Measurements from ENCODE around the gene PROKR2. TPM values are rescaled to one million over a fixed set of nuclear protein-coding genes. Genes with fewer than 3 reads are reported as not detected.

PROKR2 gene
- total and polyA plus RNA-seq, 2 of the 13 experiments (the other 11 are each of a cell fraction or from before 2014, with no cell fraction given), result not detected

- in situ Hi-C loops (cut with HindIII; ENCODE audit: extremely low pct_ligation_motif_present, low pct_unique_long_range_greater_than_20kb), result no loop called here
- H3K4me3 ChIP-seq (replicated peaks in 1 of 3; ENCODE audit: insufficient read depth in 1 of 3, low read depth in 2 of 3, low read length in 3 of 3), result no peak overlapping the region
- no peak for FAIRE-seq
- no TSS peak for BruUV-seq (replicated peaks)
- H4K20me1 ChIP-seq (ENCODE audit: insufficient read depth, low read length), result no peaks in the 10 kb centered on the region
- peaks cover 0 to 56% of the 10 kb centered on the region in 2 experiments; a peak in 3 of 5 replicates for H3K27me3 ChIP-seq (ENCODE audit: control insufficient read depth in 1 of 2, insufficient read depth in 2 of 2, low read length in 2 of 2)
- H3K36me3 ChIP-seq (replicated peaks in 1 of 2; ENCODE audit: control insufficient read depth in 1 of 2, insufficient read depth in 2 of 2, low read length in 2 of 2), result no peaks in the 10 kb centered on the region
- H3K9ac ChIP-seq (ENCODE audit: insufficient read depth, low read depth, low read length), result no peak overlapping the region
- no peak overlapping the region for H3K4me2 ChIP-seq (ENCODE audit: low read depth, low read length)
- no peak for DNase-seq (ENCODE audit: low spot score)
- no peaks in the 10 kb centered on the region for H3K79me2 ChIP-seq (ENCODE audit: insufficient read depth, low read length)
- ChIA-PET POLR2A (no interaction called here), CTCF (ENCODE audit: low intra/inter-chr PET ratio, low total read pairs) (no interaction called here)
- H3K9me3 ChIP-seq (ENCODE audit: low read length), result no peaks in the 10 kb centered on the region
- no peak for ATAC-seq
- WGBS (ENCODE audit: low lambda C conversion rate), result 24% methylated on average over 3 of the region's 3 CpGs
- no peaks in the 10 kb centered on the region for H3K4me1 ChIP-seq (ENCODE audit: insufficient read depth, low read length)
- intact Hi-C loops (cut with micrococcal nuclease; ENCODE audit: unreplicated experiment), result no loop called here
- no peak overlapping the region for H2AFZ ChIP-seq (ENCODE audit: low read length)
- no peak overlapping the region for H3K27ac ChIP-seq (ENCODE audit: extremely low read length, insufficient read depth, low read length)
- TF ChIP-seq, protein P1, sequence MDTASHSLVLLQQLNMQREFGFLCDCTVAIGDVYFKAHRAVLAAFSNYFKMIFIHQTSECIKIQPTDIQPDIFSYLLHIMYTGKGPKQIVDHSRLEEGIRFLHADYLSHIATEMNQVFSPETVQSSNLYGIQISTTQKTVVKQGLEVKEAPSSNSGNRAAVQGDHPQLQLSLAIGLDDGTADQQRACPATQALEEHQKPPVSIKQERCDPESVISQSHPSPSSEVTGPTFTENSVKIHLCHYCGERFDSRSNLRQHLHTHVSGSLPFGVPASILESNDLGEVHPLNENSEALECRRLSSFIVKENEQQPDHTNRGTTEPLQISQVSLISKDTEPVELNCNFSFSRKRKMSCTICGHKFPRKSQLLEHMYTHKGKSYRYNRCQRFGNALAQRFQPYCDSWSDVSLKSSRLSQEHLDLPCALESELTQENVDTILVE (CRISPR knock-in tag; IDR thresholded peaks at IDR 0.05), result no peak
- TF ChIP-seq SP2 (CRISPR knock-in tag; IDR thresholded peaks at IDR 0.05) (no peak), ZNF530 (CRISPR knock-in tag; IDR thresholded peaks at IDR 0.05; ENCODE audit: low read depth) (no peak), ZNF552 (CRISPR knock-in tag; IDR thresholded peaks at IDR 0.05; ENCODE audit: borderline replicate concordance) (no peak), EED (CRISPR knock-in tag; IDR thresholded peaks at IDR 0.05) (no peak), U2AF1 (optimal IDR thresholded peaks at IDR 0.05; ENCODE audit: low read depth, low read length) (no peak), TRAFD1 (CRISPR knock-in tag; IDR thresholded peaks at IDR 0.05; ENCODE audit: borderline replicate concordance) (no peak), ZNF513 (CRISPR knock-in tag; conservative IDR thresholded peaks at IDR 0.05) (no peak), ZNF691 (CRISPR knock-in tag; IDR thresholded peaks at IDR 0.05; ENCODE audit: borderline replicate concordance, low read depth) (no peak), ZNF281 (CRISPR knock-in tag; IDR thresholded peaks at IDR 0.05; ENCODE audit: borderline replicate concordance) (no peak)
- TF ChIP-seq, protein P2, sequence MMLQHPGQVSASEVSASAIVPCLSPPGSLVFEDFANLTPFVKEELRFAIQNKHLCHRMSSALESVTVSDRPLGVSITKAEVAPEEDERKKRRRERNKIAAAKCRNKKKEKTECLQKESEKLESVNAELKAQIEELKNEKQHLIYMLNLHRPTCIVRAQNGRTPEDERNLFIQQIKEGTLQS (CRISPR knock-in tag; IDR thresholded peaks at IDR 0.05), result no peak
- TF ChIP-seq, protein P3, sequence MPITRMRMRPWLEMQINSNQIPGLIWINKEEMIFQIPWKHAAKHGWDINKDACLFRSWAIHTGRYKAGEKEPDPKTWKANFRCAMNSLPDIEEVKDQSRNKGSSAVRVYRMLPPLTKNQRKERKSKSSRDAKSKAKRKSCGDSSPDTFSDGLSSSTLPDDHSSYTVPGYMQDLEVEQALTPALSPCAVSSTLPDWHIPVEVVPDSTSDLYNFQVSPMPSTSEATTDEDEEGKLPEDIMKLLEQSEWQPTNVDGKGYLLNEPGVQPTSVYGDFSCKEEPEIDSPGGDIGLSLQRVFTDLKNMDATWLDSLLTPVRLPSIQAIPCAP (CRISPR knock-in tag; IDR thresholded peaks at IDR 0.05; ENCODE audit: low read depth), result no peak
- TF ChIP-seq, protein P4, sequence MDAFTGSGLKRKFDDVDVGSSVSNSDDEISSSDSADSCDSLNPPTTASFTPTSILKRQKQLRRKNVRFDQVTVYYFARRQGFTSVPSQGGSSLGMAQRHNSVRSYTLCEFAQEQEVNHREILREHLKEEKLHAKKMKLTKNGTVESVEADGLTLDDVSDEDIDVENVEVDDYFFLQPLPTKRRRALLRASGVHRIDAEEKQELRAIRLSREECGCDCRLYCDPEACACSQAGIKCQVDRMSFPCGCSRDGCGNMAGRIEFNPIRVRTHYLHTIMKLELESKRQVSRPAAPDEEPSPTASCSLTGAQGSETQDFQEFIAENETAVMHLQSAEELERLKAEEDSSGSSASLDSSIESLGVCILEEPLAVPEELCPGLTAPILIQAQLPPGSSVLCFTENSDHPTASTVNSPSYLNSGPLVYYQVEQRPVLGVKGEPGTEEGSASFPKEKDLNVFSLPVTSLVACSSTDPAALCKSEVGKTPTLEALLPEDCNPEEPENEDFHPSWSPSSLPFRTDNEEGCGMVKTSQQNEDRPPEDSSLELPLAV (CRISPR knock-in tag; conservative IDR thresholded peaks at IDR 0.05; ENCODE audit: low read depth), result no peak
Observed at GRCh38 chr20:5328268-5328667, 11.5 kb upstream of the PROKR2 start.
